Large intestine (tissue), 3 donors: ENCODE results near the gene ITPRIPL2. TPM values are rescaled to one million over a fixed set of nuclear protein-coding genes. Genes with fewer than 3 reads are reported as not detected.
A peak's percentile ranks its signal among the peaks of the same experiment; 100 is the strongest.

Experiments
- DNase-seq, 2 donors: peaks; one replicate each; pipeline versions ENCODE4 v3.0.0 to v3.0.0-alpha.2; 2013
- H3K27ac ChIP-seq: one replicate; pipeline ENCODE4 v1.5.1; 2013; ENCODE audit warnings: low read length
- H3K27me3 ChIP-seq: 2 replicates; pipeline ENCODE4 v1.6.1; 2013; ENCODE audit warnings: low read length; ENCODE audit not compliant: control insufficient read depth, insufficient read depth
- H3K36me3 ChIP-seq: 2 replicates; pipeline ENCODE4 v1.6.1; 2013; ENCODE audit warnings: low read length; ENCODE audit not compliant: control insufficient read depth, insufficient read depth
- H3K4me1 ChIP-seq: one replicate; pipeline ENCODE4 v1.6.1; 2013; ENCODE audit warnings: low read length; ENCODE audit not compliant: control insufficient read depth, insufficient read depth
- H3K4me3 ChIP-seq: one replicate; pipeline ENCODE4 v1.5.1; 2013; ENCODE audit warnings: low read length
- H3K9me3 ChIP-seq: one replicate; pipeline ENCODE4 v1.6.1; 2013; ENCODE audit warnings: mild to moderate bottlenecking, low read depth, low read length, moderate library complexity; ENCODE audit not compliant: control insufficient read depth
- WGBS: methylation state at CpG from one replicate; pipeline ENCODE4 v1.1.5; 2013; ENCODE audit warnings: low lambda C conversion rate; ENCODE audit not compliant: insufficient coverage; 5-methylcytosine and 5-hydroxymethylcytosine counted together
- polyA plus RNA-seq: library from polyadenylated mRNA; unstranded; fragments of 120-200 nt; gene quantifications from one replicate; pipeline ENCODE4 v1.2.1, GENCODE V29; 2013

ITPRIPL2 gene
- polyA plus RNA-seq, 1 donor = 8.6 TPM

DNA sequence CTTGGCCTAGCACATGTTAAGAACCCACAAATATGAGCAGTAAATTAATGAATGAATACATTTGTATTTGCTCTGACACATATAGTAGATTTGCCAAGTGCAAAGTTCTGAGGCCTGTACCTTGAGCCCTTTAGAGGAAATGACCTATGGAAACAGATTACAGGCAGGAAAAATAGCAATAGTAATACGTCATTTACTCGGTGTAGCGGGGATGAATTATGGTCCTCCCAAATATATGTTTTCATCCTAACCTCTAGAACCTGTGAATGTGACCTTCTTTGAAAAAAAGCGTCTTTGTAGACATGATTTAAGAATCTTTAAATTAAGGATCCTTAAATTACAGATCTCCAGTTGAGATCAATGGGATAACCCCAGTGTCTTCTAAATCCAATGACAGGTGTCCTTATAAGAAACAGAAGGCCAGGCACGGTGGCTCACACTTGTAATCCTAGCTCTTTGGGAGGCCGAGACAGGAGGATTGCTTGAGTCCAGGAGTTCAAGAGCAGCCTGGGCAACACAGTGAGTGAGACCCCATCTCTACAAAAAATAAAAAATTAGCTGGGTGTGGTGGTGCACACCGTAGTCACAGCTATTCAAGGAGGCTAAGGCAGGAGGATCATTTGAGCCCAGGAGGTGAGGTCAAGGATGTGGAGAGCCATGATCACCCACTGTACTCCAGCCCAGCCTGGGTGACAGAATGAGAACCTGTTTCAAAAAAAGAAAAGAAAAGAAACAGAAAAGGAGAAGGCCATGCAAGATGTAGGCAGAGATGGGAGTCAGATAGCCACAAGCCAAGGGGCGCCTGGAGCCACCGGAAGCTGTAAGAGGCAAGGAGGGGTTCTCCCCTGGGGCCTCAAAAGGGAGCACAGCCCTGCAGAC lies 5.1 kb upstream of the ITPRIPL2 start:
- WGBS = 82% methylated on average over 2 of the region's 9 CpGs
- Histone ChIP-seq H3K36me3 (no peaks in the 10 kb centered on the region), H3K27me3 (peaks cover 2% of the 10 kb centered on the region), H3K4me1 (peaks cover 17% of the 10 kb centered on the region), H3K27ac (peak overlapping the region; percentile 78), H3K9me3 (no peaks in the 10 kb centered on the region), H3K4me3 (no peak overlapping the region)
- DNase-seq = peak; percentile 74 to 89

DNA sequence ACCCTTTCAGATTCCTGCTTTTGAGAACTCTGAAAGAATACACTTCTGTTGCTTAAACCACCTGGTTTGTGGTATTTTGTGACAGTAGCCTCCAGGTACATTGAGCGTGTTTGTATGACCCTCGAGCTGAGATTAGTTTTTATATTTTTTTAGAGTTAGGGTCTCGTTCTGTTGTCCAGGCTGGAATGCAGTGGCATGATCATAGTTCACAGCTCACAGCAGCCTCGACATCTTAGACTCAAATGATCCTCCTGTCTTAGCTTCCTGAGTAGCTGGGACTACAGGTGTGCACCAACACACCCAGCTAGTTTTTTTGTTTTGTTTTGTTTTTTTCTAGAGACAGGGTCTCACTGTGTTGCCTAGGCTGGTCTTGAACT lies 4.5 kb upstream of the ITPRIPL2 start:
- no peaks in the 10 kb centered on the region for H3K36me3 ChIP-seq
- WGBS = 70% methylated on average over 2 of the region's 4 CpGs
- no peaks in the 10 kb centered on the region for H3K9me3 ChIP-seq
- H3K27ac ChIP-seq = no peak overlapping the region
- H3K4me1 ChIP-seq = peaks cover 17% of the 10 kb centered on the region
- no peak for DNase-seq
- H3K27me3 ChIP-seq = peaks cover 4% of the 10 kb centered on the region
- H3K4me3 ChIP-seq = no peak overlapping the region

DNA sequence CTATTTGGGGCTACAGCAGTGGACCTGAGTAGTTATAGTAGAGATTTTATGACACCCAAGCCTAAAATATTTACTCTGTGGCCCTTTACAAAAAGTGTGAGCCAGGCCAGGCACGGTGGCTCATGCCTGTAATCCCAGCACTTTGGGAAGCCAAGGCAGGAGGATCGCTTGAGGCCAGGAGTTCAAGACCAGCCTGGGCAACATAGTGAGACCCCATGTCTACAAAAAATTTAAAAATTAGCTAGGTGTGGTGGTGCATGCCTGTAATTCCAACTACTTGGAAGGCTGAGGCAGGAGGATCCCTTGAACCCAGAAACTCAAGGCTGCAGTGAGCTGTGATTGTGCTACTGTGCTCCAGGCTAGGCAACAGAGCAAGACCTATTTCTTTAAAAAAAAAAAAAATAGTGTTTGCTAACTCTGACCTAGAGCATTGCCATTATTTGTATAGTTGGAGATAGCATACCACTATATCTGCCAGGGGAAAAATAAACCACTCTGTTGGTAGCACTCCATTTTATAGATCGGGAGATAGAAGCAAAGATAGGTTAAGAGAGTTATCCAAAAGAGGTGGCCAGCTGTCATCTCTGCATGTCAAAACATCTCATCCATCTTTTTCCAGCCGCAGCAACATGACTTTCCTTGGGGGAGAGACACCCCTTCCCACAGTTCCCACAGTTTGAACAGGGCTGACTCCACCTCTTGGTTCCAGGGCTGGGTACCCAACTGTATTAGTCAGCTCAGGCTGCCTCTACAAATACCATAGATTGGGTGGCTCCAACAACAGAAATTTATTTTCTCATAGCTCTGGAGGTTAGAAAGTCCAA lies 3.0 kb upstream of the ITPRIPL2 start:
- Histone ChIP-seq H3K9me3 (peaks cover 15% of the 10 kb centered on the region), H3K27ac (no peak overlapping the region), H3K36me3 (peaks cover 7% of the 10 kb centered on the region), H3K27me3 (peaks cover 17% of the 10 kb centered on the region), H3K4me3 (no peak overlapping the region), H3K4me1 (peaks cover 23% of the 10 kb centered on the region)
- no peak for DNase-seq
- no CpG with 5 or more reads among the region's 4 CpGs for WGBS

DNA sequence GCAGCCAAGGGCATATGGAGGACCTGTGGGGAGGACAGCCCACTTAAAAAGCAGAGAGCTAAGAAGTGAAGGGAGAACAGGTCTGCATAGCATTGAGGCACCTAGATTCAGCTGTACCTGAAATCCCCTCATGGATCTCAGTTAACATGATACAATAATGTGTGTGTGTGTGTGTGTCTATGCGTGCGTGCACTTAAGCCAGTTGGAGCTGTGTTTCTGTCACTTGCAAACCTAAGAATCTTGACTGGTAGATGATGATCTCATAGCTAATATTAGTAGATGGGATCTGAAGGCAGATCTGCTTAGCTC lies 1.7 kb upstream of the ITPRIPL2 start:
- WGBS = no CpG with 5 or more reads among the region's 2 CpGs
- Histone ChIP-seq H3K27ac (no peak overlapping the region), H3K4me1 (peaks cover 23% of the 10 kb centered on the region), H3K36me3 (peaks cover 11% of the 10 kb centered on the region), H3K9me3 (peaks cover 16% of the 10 kb centered on the region), H3K27me3 (peaks cover 17% of the 10 kb centered on the region), H3K4me3 (no peak overlapping the region)
- no peak for DNase-seq

DNA sequence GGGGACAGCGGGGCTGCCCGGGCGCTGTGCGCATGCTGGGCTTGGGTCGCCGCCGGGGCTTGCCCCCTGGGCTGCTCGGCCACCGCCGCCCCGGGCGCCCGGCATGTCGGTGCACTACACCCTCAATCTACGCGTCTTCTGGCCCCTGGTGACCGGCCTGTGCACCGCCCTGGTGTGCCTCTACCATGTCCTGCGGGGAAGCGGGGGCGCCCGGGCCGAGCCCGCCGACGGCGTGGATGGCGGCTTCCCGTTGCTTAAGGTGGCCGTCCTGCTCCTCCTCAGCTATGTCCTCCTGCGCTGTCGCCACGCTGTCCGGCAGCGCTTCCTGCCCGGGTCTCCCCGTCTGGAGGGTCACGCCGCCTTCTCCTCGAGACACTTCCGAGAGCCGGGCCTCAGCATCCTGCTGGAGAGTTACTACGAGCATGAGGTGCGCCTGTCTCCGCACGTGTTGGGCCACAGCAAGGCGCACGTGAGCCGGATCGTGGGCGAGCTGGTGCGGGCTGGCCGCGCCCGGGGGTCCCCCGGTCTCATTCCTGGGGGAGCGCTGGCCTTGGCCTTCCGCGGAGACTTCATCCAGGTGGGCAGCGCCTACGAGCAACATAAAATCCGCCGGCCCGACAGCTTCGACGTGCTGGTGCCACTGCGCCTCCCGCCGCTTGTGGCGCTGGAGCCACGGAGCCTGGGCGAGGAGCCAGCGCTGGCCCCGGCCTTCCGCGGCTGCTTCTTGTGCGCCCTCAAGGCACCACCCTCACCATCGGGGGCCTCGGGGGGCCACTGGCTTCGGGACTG lies 789 bp downstream of the ITPRIPL2 start:
- peaks cover 16% of the 10 kb centered on the region for H3K9me3 ChIP-seq
- peak overlapping the region; percentile 53 for H3K4me3 ChIP-seq
- no CpG with 5 or more reads among the region's 80 CpGs for WGBS
- H3K4me1 ChIP-seq = peaks cover 7% of the 10 kb centered on the region
- peaks cover 17% of the 10 kb centered on the region for H3K27me3 ChIP-seq
- H3K27ac ChIP-seq = no peak overlapping the region
- H3K36me3 ChIP-seq = peaks cover 11% of the 10 kb centered on the region
- DNase-seq = peak; percentile 49 to 77

DNA sequence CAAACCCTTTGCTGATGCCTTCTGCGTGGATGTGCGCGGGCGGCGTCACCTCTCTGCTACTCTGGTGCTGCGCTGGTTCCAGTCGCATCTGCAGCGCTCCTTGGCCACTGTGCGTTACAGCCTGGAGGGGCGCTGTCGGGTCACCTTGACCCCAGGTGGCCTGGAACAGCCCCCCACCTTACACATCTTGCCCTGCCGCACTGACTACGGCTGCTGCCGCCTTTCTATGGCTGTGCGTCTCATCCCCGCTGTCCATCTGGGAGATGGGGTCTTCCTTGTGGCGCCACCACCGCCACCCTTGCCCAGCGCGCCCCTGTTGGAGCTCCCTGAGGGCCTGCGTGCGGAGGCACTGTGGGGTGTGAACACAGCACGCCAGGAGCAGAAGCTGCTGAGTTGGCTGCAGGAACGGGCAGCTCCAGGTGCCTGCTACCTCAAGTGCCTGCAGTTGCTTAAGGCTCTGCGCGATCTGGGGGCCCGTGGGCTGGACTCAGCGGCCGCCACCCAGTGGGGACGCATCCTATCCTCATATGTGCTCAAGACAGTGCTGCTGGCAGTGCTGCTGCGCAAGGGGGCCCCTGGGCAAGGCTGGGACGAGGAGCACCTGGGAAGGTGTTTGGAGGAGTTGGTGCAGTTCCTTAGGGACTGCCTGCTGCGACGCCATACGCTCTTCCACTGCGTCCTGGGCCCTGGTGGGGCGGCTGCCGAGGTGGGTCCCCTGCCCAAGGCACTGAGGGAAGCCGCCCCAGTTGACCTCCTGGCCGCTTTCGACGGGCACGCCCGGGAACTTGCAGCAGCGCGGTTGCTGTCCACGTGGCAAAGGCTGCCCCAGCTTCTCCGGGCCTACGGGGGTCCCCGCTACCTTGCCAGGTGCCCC lies 1.6 kb downstream of the ITPRIPL2 start:
- peaks cover 17% of the 10 kb centered on the region for H3K27me3 ChIP-seq
- H3K4me3 ChIP-seq = peak overlapping the region; percentile 53
- H3K9me3 ChIP-seq = peaks cover 16% of the 10 kb centered on the region
- H3K36me3 ChIP-seq = peaks cover 13% of the 10 kb centered on the region
- peaks cover 7% of the 10 kb centered on the region for H3K4me1 ChIP-seq
- no peak for DNase-seq
- no peak overlapping the region for H3K27ac ChIP-seq
- 80% methylated on average over 1 of the region's 50 CpGs for WGBS

DNA sequence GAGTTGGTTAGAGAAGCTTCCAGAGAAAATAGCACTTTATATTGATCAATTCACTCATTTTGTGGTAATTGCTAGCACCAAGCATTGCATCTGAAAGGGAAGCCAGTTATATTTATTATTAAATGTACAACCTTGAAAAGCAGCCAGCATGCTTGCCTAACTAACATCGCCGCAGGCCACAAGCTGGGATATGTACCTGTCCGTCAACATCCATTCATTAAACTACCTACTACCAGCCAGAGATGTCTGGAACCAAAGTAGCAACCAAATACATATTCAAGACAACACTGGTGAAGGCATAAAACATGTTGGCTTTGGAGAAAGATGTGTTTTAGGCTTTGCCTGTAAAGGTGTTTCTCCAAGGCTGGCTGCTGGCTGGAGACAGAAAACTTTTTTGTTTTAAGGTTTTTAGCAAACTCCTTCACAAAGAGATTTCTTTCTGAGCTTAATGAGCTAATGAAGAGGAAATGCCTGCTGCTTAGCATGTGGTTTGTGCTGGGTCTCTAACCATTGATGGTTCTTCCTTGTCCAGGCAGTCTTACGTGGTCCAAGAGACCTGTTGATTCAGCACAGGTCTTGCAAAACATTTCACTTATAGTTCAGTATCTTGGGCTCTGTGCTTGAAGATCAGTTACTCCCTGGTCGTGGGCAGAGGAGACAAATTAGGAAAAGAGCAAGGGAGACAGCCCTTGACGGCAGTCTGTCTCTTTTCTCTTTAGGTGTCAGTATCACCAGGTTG lies 3.1 kb downstream of the ITPRIPL2 start:
- H3K27ac ChIP-seq = no peak overlapping the region
- no CpG with 5 or more reads among the region's 6 CpGs for WGBS
- peaks cover 7% of the 10 kb centered on the region for H3K4me1 ChIP-seq
- H3K9me3 ChIP-seq = peaks cover 16% of the 10 kb centered on the region
- DNase-seq = no peak
- H3K36me3 ChIP-seq = peaks cover 13% of the 10 kb centered on the region
- H3K27me3 ChIP-seq = peaks cover 17% of the 10 kb centered on the region
- no peak overlapping the region for H3K4me3 ChIP-seq

DNA sequence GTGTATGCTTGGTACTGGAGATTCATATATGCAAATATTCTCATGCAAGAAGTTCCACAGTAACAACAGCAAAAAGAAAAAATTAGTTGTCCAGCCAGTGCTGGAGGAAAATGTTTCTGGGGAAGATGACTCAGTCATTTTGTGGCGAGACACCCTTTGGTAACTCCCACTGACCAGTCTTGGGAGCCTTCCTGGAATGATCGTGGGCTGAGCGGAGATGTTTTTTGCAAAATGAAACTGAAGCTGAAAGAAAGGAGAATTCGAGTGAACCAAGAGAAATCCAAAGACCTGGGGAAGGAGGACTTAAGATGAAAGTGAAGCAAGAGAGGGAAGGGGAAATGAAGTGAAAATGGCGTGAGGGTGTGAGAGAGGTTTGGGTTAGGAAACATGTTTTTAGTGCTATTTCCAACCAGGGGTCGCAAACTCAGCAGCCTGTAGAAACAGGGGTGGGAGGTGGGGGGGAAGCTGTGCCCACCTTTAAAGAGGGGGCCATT lies 5.2 kb downstream of the ITPRIPL2 start:
- Histone ChIP-seq H3K36me3 (peaks cover 13% of the 10 kb centered on the region), H3K4me3 (no peak overlapping the region), H3K27me3 (peaks cover 13% of the 10 kb centered on the region), H3K27ac (no peak overlapping the region), H3K4me1 (peaks cover 7% of the 10 kb centered on the region), H3K9me3 (peaks cover 16% of the 10 kb centered on the region)
- 29% methylated on average over 1 of the region's 6 CpGs for WGBS
- no peak for DNase-seq

DNA sequence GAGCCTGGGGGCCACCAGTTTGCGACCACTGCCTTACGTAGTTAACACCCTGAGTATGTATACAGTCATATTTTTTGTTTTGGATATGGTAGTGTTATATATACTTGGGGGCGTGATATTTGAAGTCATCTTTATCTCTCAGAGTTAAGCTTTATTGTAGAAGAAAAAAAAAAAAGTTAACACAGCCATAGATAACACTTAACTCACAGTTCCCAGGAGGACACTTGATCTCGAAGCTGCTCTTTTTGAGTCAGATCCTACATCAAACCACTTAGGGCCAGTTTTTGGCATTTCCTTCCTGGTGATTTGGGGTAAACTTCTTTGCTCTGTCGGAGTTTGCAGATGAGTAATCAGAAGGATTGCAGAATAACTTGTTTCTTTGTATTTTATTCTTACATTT lies 5.8 kb downstream of the ITPRIPL2 start:
- Histone ChIP-seq H3K27me3 (peaks cover 10% of the 10 kb centered on the region), H3K4me3 (no peak overlapping the region), H3K27ac (no peak overlapping the region), H3K36me3 (peaks cover 13% of the 10 kb centered on the region), H3K9me3 (peaks cover 14% of the 10 kb centered on the region), H3K4me1 (peaks cover 4% of the 10 kb centered on the region)
- DNase-seq = no peak
- WGBS = no CpG with 5 or more reads among the region's 5 CpGs
